HL-60 (cell line): ENCODE results near the gene BNIP1.
"Not testable (repeated sequence)": the region's sequence is repeated elsewhere in the genome, so short reads cannot be mapped to it uniquely, and the experiment has no call there.

Experiments
- DNase-seq, 2 experiments: peaks; one replicate each; pipeline ENCODE4 v3.0.0-alpha.2; 2010 to 2020; ENCODE audit warnings: low read depth in 1 of 2, low spot score in 1 of 2
- H3K27ac ChIP-seq: fragments of 250-450 bp; sonication (Bioruptor Pico); replicated peaks from 2 replicates; pipeline ENCODE4 v1.5.1; 2020; ENCODE audit warnings: mild to moderate bottlenecking, moderate library complexity
- H3K27me3 ChIP-seq: fragments of 250-450 bp; sonication (Bioruptor Pico); 2 replicates; pipeline ENCODE4 v1.5.1; 2021; ENCODE audit warnings: mild to moderate bottlenecking, moderate library complexity; ENCODE audit not compliant: insufficient read depth, poor library complexity, severe bottlenecking
- H3K4me3 ChIP-seq: replicated peaks from 2 replicates; pipeline ENCODE4 v1.5.1; 2011; ENCODE audit warnings: mild to moderate bottlenecking, control low read depth, low read length; ENCODE audit not compliant: insufficient read depth
- GABPA ChIP-seq: IDR thresholded peaks from 2 replicates; pipeline ENCODE4 v1.6.1; 2012; ENCODE audit warnings: low read depth
- POLR2AphosphoS5 ChIP-seq: IDR thresholded peaks from 2 replicates; pipeline ENCODE4 v1.6.1; 2012; ENCODE audit warnings: low read depth
- REST ChIP-seq: IDR thresholded peaks from 2 replicates; pipeline ENCODE4 v1.6.1; 2012; ENCODE audit warnings: low read depth; ENCODE audit not compliant: insufficient replicate concordance
- SPI1 ChIP-seq: IDR thresholded peaks from 2 replicates; pipeline ENCODE4 v1.6.1; 2012; ENCODE audit warnings: low read depth, mild to moderate bottlenecking, borderline replicate concordance
- TF ChIP-seq, protein P1 (sequence below): IDR thresholded peaks from one replicate; pipeline ENCODE4 v1.5.1; 2011; ENCODE audit warnings: low read length, control low read depth, inconsistent platforms; ENCODE audit not compliant: insufficient read depth

Gene BNIP1

DNA sequence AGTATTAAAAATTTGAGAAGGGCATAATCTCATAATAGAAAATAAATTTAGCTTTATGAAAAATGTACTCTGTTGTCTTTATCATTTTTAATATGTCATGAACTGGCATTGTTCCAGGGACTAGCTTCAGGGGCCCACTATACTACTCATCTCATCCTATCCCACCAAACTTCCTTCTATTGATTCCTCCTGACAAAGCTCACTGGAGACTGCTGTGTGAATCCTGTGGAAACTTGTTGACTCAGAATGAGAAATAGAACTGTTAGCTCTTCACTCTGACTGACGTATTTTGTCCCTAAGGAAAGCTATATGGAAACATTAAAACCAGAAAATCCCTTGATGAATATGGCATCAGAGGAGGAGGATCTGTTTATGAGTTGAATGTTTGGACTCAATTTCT, 29.8 kb upstream of the BNIP1 start:
- H3K4me3 ChIP-seq: no peak overlapping the region
- H3K27ac ChIP-seq: no peak overlapping the region
- TF ChIP-seq GABPA (no peak), REST (no peak), SPI1 (no peak), POLR2AphosphoS5 (no peak)
- TF ChIP-seq, protein P1, sequence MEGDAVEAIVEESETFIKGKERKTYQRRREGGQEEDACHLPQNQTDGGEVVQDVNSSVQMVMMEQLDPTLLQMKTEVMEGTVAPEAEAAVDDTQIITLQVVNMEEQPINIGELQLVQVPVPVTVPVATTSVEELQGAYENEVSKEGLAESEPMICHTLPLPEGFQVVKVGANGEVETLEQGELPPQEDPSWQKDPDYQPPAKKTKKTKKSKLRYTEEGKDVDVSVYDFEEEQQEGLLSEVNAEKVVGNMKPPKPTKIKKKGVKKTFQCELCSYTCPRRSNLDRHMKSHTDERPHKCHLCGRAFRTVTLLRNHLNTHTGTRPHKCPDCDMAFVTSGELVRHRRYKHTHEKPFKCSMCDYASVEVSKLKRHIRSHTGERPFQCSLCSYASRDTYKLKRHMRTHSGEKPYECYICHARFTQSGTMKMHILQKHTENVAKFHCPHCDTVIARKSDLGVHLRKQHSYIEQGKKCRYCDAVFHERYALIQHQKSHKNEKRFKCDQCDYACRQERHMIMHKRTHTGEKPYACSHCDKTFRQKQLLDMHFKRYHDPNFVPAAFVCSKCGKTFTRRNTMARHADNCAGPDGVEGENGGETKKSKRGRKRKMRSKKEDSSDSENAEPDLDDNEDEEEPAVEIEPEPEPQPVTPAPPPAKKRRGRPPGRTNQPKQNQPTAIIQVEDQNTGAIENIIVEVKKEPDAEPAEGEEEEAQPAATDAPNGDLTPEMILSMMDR: no peak

DNA sequence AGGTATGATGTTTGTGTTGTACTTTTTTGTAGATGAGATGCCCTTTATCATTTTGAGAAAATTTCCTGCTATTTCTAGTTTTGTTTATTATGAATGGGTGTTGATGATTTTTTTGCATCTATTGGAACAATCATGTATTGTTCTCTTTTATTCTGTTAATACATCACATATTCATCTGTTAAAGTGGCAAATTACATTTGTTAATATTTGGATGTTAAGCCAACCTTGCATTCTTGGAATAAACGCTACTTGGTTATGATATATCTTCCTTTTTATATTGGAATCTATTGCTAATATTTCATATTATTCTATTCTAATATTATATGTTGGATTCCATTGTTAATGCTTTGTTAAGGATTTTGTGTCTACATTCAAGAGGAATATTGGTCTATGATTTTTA, 24.6 kb upstream of the BNIP1 start:
- H3K27me3 ChIP-seq: no peaks in the 10 kb centered on the region
- DNase-seq: no peak
- no peak overlapping the region for H3K27ac ChIP-seq
- no peak overlapping the region for H3K4me3 ChIP-seq
- no peak for TF ChIP-seq GABPA
- no peak for TF ChIP-seq REST
- no peak for TF ChIP-seq POLR2AphosphoS5
- no peak for TF ChIP-seq SPI1
- TF ChIP-seq, protein P1: no peak

More for the DNA sequence above, 29.8 kb upstream of the BNIP1 start:
- no peaks in the 10 kb centered on the region for H3K27me3 ChIP-seq
- no peak for DNase-seq

GRCh38 chr5:173123416-173123815, 20.9 kb upstream of the BNIP1 start:
- no peak for TF ChIP-seq GABPA
- TF ChIP-seq SPI1: no peak
- TF ChIP-seq POLR2AphosphoS5: no peak
- TF ChIP-seq, protein P1: no peak
- no peak for TF ChIP-seq REST
- no peak overlapping the region for H3K27ac ChIP-seq
- no peak for DNase-seq
- no peak overlapping the region for H3K4me3 ChIP-seq
- H3K27me3 ChIP-seq: no peaks in the 10 kb centered on the region

- not testable (repeated sequence) for H3K27ac ChIP-seq, DNase-seq, H3K27me3 ChIP-seq
Measured at GRCh38 chr5:173132166-173132565, 12.2 kb upstream of the BNIP1 start.

More at GRCh38 chr5:173132166-173132565, 12.2 kb upstream of the BNIP1 start:
- not testable (repeated sequence) for H3K4me3 ChIP-seq
